ENCODE measurements around the gene CYP2F1. TPM values are rescaled to one million over a fixed set of nuclear protein-coding genes. Genes with fewer than 3 reads are reported as not detected.
"Not testable (repeated sequence)": the region's sequence is repeated elsewhere in the genome, so short reads cannot be mapped to it uniquely, and the experiment has no call there.

Gene CYP2F1
- total RNA-seq, 1 donor from 2014 or later, result not detected

- Mint-ChIP-seq H3K27ac (no peak overlapping the region), H3K36me3 (no peaks in the 10 kb centered on the region), H3K9me3 (no peaks in the 10 kb centered on the region), H3K4me3 (no peak overlapping the region), H3K27me3 (peaks cover 20% of the 10 kb centered on the region), H3K4me1 (ENCODE audit: unreplicated experiment) (no peaks in the 10 kb centered on the region)
- TF ChIP-seq CTCF (conservative IDR thresholded peaks at IDR 0.05), result no peak
- DNase-seq (ENCODE audit: extremely low spot score, unreplicated experiment), result no peak
Measured at GRCh38 chr19:41098762-41099161, 15.5 kb upstream of the CYP2F1 start.

- H3K36me3 Mint-ChIP-seq; DNase-seq (ENCODE audit: extremely low spot score, unreplicated experiment); H3K27me3 Mint-ChIP-seq; H3K27ac Mint-ChIP-seq; H3K4me1 Mint-ChIP-seq (ENCODE audit: unreplicated experiment); H3K4me3 Mint-ChIP-seq; H3K9me3 Mint-ChIP-seq: not testable (repeated sequence)
Measured at GRCh38 chr19:41102210-41102609, 12.0 kb upstream of the CYP2F1 start.

GRCh38 chr19:41106177-41106576 lies 8.1 kb upstream of the CYP2F1 start:
- no peaks in the 10 kb centered on the region for H3K36me3 Mint-ChIP-seq
- H3K4me1 Mint-ChIP-seq (ENCODE audit: unreplicated experiment), result no peaks in the 10 kb centered on the region
- DNase-seq (ENCODE audit: extremely low spot score, unreplicated experiment), result no peak
- H3K27ac Mint-ChIP-seq, result no peak overlapping the region
- peaks cover 6% of the 10 kb centered on the region for H3K9me3 Mint-ChIP-seq
- peaks cover 4% of the 10 kb centered on the region for H3K27me3 Mint-ChIP-seq
- no peak overlapping the region for H3K4me3 Mint-ChIP-seq
- TF ChIP-seq CTCF (conservative IDR thresholded peaks at IDR 0.05), result no peak

- Mint-ChIP-seq H3K9me3 (no peaks in the 10 kb centered on the region), H3K36me3 (no peaks in the 10 kb centered on the region), H3K4me1 (ENCODE audit: unreplicated experiment) (no peaks in the 10 kb centered on the region), H3K27ac (no peak overlapping the region), H3K27me3 (peaks cover 17% of the 10 kb centered on the region), H3K4me3 (no peak overlapping the region)
- no peak for TF ChIP-seq CTCF (conservative IDR thresholded peaks at IDR 0.05)
- no peak for DNase-seq (ENCODE audit: extremely low spot score, unreplicated experiment)
Measured at GRCh38 chr19:41111296-41111695, 2.9 kb upstream of the CYP2F1 start.

- TF ChIP-seq CTCF (conservative IDR thresholded peaks at IDR 0.05), result no peak
- no peaks in the 10 kb centered on the region for H3K4me1 Mint-ChIP-seq (ENCODE audit: unreplicated experiment)
Measured at GRCh38 chr19:41111750-41112295, 2.4 kb upstream of the CYP2F1 start.

GRCh38 chr19:41112728-41113290 lies 1.4 kb upstream of the CYP2F1 start:
- no peak overlapping the region for H3K27ac Mint-ChIP-seq
- no peaks in the 10 kb centered on the region for H3K36me3 Mint-ChIP-seq
- no peaks in the 10 kb centered on the region for H3K4me1 Mint-ChIP-seq (ENCODE audit: unreplicated experiment)
- no peaks in the 10 kb centered on the region for H3K9me3 Mint-ChIP-seq
- no peak for DNase-seq (ENCODE audit: extremely low spot score, unreplicated experiment)
- H3K4me3 Mint-ChIP-seq, result no peak overlapping the region
- no peak for TF ChIP-seq CTCF (conservative IDR thresholded peaks at IDR 0.05)
- H3K27me3 Mint-ChIP-seq, result peaks cover 26% of the 10 kb centered on the region

More at GRCh38 chr19:41111750-41112295, 2.4 kb upstream of the CYP2F1 start:
- Mint-ChIP-seq H3K27ac (no peak overlapping the region), H3K9me3 (no peaks in the 10 kb centered on the region), H3K36me3 (no peaks in the 10 kb centered on the region), H3K4me3 (no peak overlapping the region), H3K27me3 (peaks cover 21% of the 10 kb centered on the region)
- no peak for DNase-seq (ENCODE audit: extremely low spot score, unreplicated experiment)
